ENCODE data around the gene RCCD1.

RCCD1 gene

DNA sequence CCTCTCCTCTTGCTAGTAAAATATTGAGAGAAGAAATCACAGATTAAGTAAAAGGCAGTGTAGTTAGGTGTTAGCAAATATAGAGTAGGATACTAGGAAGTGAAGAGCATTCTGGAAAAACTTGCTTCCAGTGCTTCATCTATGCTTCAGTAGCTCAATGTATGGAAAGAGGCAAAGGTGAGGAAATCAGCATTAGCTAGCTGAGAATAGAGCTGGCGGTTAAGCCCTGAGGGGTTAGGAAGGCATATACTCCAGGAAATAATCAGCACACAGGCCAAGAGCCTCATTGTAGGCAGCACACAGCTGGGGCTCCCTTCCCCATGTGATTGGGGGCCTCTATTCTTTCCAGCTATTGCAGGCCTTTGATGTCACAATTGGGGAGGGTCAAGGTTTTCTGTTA lies 13.8 kb downstream of the RCCD1 start:
- DNase-seq, result no peak

- no peak for DNase-seq
Observed at GRCh38 chr15:90970274-90970673, 15.6 kb downstream of the RCCD1 start.

DNA sequence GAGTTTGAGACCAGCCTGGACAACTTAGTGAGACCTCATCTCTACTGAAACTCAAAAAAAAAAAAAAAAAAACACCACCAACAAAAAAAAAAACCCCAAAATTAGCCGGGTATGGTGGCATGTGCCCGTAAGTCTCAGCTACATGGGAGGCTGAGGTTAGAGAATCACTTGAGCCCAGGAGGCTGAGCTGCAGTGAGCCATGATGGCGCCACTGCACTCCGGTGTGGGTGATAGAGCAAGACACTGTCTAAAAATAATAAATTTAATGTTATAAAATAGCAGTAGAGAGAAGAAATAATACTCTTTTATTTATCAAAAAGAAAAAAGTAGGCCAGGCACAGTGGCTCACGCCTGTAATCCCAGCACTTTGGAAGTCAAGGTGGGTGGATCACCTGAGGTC lies 17.4 kb downstream of the RCCD1 start:
- DNase-seq, result no peak

DNA sequence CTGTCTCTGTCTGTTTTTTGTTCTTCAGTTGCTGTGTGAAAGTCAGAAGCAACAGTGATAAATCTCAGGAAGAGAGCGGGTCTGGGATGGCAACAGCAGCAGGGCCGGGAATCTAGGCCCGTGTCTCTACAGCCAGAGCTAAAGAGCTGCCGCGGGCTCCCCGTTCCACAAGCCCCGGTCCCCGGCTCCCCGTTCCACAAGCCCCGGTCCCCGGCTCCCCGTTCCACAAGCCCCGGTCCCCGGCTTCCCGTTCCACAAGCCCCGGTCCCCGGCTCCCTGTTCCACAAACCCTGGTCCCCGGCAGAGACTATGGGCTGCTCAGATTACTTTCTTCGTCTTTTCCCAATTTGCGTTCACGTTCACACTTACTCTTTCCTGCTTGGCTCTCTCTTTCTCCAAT lies 19.5 kb downstream of the RCCD1 start:
- no peak for DNase-seq

GRCh38 chr15:90979582-90979981 lies 24.9 kb downstream of the RCCD1 start:
- no peak for DNase-seq

DNA sequence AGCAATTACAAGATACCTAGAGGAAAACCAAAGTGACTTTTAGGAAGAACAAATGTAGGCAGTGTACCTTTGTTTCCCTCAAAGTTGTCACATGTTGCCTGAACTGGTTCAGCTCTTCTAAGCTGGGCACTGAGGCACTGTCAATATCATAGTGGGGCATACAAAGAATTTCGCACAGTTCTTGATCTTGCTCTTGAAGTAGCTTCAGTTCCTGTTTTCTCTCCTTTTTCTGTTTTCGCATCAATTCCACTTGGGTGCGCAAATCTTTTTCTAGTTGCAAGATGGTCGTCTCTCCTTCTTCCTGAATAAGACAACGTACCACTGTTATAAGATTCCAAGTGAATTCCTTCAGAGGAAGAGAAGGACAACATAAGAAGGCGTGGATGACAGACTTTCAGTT lies 27.0 kb downstream of the RCCD1 start:
- no peak for DNase-seq

GRCh38 chr15:90982135-90982534 lies 27.5 kb downstream of the RCCD1 start:
- no peak for DNase-seq

- DNase-seq, result no peak
Observed at GRCh38 chr15:90986790-90987507, 32.3 kb downstream of the RCCD1 start.

- DNase-seq, result peak; percentile 58
Observed at GRCh38 chr15:90987561-90988141, 33.0 kb downstream of the RCCD1 start.

GRCh38 chr15:90988296-90988695 lies 33.6 kb downstream of the RCCD1 start:
- DNase-seq, result peak; percentile 74

DNA sequence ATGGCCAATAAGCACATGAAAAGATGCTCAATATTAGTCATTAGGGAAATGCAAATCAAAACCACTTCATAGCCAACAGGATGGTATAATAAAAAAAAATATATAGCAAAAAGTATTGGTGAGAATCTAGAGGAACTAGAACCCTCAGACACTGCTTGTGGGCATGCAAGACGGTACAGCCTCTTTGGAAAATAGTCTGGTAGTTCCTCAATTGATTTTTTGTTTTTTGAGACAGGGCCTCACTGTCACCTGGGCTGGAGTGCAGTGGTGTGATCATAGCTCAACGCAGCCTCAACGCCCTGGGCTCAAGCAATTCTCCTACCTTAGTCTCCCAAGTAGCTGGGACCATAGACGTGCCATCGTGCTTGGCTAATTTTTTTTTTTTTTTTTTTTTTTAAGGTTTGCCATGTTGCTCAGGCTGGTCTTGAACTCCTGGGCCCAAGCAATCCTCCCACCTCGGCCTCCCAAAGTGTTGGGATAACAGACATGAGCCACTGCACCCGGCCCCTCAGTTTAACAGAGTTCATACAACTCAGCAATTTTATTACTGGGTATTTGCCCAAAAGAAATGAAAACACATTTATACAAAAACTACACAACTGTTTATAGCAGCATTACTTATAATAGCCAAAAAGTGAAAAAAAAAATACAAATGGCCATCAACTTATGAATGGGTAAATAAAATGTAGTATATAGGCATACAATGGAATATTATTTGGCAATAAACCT lies 34.5 kb downstream of the RCCD1 start:
- no peak for DNase-seq

- DNase-seq, result no peak
Observed at GRCh38 chr15:90990446-90990845, 35.8 kb downstream of the RCCD1 start.

- DNase-seq, result no peak
Observed at GRCh38 chr15:90991587-90992285, 37.1 kb downstream of the RCCD1 start.

DNA sequence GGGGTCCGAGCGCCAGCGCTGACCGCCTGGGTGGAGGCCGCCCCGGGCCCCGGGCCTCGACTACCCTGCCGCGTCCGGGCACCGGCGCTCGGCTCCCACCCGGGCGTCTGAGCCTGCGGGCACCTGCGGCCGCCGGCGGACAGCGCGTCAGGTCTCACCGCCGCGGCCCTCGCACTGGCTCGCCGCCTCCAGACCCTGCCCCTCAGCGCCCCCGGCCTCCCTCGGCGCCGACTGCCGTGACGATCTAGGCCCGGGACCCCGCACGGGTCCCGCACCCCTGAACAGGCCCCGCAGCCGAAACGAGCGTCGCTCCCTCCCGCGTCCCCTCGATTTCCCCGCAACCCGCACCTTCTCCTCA lies 39.4 kb downstream of the RCCD1 start:
- DNase-seq, result no peak

GRCh38 chr15:90994417-90995311 lies 40.0 kb downstream of the RCCD1 start, which contains the start of gene PRC1:
Gene PRC1, minus strand, starts transcription at chr15:90994535. Its CDS starts 118 bp downstream, at chr15:90994417.
- DNase-seq, result peak; percentile 100

DNA sequence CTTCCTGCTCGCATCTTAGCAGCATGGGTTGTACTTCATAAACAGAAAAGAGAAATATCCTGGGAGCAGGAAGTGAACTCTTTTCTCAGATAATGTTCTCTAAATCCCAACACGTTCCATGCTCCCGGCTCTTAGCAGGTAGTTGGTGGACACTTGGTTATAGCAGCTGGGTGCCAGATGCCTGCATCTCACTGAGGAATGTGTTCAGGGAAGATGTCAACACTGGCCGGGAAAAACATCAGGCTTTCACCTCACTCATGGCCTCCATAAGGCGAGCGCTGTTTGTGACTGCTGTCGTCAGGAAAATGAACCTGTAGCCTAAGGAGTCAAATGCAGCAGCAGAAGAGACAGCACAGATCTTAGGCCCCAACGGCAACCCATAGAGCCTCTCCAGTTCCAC lies 44.1 kb downstream of the RCCD1 start:
- no peak for DNase-seq

GRCh38 chr15:91001209-91001608 lies 46.5 kb downstream of the RCCD1 start:
- no peak for DNase-seq

GRCh38 chr15:91007266-91007665 lies 52.6 kb downstream of the RCCD1 start:
- no peak for DNase-seq
